Epidermal melanocyte (primary cell): ENCODE data around the gene BCAR3.
"Not testable (repeated sequence)": the region's sequence is repeated elsewhere in the genome, so short reads cannot be mapped to it uniquely, and the experiment has no call there.

ENCODE experiments used
- DNase-seq: peaks from one replicate; pipeline ENCODE4 v3.0.0; 2011; ENCODE audit warnings: low spot score; ENCODE audit not compliant: insufficient read length

BCAR3 gene

DNA sequence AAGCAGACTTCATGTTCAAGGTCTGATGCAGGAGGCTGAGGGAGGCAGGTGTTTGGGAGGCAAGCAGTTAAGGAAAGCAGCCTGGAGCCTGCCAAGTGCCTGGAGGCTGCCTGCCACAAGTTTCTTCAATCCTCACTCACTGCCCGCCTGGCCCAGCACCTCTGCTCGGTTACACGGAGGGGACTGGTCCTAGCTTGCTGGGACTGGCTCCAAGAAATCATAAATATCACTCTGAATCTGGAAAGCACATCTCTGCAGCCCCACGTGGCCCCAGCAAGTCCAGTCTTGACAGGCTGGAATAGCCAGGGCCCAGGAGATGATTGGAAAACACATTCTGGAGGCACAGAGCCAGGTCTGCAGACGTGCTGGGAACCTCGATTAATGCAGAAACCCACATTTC is 83.9 kb downstream of the BCAR3 start:
- peak; percentile 34 for DNase-seq

DNA sequence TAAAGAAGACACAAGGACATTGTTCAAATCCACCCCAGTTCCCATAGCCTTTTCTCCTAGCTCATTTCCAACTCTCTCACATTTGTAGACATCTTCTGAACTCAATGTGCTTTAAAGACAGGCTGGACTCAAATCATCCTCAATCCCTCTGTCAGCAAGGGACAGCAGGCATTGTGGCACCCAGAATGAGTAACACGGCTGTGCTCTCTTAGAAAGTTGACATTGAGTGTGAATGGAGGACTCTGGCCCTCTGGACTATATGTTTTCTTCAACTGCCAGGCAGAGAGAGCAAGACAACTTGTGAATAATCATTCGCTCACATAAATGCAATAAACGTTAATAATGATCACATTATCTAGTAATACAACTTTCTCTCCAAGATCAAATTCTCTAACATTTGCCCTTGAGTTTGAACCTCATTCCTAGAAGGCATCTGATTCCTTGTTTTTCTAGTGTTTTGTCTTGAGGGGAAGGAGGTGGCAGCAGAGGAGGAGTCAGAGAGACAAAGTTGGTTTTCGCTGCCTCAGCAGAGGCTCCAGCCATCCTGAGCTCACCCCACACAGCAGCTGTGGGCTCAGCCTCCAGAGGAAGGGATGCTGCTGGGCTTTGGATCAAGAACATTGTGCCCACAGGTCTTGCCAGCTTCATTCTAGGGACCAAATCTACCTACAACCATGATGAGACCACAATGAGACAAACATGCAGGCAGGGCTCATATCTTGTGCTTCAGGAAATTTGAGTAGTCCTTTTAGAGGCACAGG is 85.1 kb downstream of the BCAR3 start:
- no peak for DNase-seq

DNA sequence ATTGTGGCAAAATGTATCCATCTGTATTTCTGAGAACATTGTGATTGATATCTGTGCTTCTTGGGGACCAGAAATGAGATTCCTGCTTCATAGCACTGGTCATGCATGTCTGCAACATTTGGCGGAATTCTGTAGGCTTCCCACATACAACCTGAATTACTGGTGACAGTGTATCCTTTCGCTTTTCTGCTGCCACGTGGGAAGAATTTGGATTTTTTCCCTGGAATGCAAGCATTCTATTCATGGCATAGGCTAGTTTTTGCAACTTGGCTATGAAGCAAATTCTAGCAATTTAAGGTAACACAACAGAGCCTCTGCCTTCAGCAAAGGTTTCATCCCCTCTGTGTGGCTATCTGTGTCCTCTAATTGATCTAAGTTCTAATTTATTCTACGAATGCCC is 85.9 kb downstream of the BCAR3 start:
- no peak for DNase-seq

DNA sequence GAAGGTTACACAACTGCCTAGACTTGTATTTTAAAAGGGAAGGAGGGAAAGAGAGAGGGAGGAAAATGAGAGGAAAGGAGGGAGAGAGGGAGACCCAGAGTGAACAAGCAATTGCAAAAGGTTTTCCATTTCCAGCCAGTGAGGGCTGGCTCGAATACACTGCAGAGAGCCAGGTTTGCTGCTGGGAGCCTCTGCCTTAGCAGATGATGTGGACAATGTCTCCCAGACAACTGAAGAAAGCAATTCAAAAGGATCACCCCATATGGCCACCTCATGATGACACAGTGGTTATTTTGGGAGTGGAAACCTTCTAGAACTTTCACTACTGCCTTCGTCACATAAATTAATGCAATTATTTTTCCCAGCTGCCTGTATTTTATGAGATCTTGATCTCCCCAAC is 86.4 kb downstream of the BCAR3 start:
- DNase-seq, result no peak

DNA sequence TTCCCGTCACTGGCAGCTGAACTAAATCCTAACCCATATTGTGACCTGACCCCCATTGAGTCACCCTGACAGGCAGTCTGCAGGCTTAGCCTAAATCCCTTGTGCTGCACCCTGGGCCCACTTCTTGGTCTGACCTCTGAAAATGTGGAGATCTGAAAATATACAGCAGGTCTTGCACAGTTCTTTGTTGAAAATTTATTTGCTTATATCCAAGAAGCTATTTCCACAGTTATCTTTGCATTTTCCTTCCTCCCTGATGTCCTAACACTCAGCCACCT is 87.1 kb downstream of the BCAR3 start:
- no peak for DNase-seq

DNA sequence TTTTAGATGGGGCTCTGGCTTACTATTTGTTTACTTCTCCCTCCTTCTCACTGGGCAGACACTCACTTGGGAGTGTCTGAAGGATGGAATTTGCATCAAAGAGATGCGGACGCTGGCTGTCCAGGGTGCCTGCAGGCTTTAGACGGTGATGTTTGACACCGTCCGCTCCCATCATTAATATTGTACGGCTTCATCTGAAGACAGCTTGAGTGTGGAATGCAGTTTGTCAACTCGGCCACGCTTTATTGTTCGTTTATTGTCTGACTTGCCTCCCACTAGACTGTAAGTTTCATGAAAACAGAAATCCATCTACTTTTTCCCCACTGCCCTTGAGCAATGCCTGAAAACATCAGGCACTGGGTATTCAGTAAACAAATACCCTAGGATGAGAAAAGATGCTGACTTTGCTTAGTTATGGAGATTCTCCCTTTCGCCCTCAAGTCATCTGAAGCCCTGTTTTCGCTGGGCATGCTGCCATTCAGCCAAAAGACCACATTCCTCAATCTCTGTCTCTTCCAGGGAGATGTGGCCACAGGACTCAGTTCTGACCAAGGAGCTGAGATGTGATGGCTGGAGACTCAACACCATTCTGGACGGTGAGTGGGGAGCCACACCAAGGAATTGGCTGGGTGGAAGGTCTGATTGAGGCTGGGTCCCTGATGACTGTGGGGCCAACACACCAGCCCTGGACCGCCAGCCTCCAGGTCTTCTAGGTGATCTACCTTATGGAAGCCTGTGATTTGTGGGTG is 87.6 kb downstream of the BCAR3 start:
- DNase-seq, result no peak

DNA sequence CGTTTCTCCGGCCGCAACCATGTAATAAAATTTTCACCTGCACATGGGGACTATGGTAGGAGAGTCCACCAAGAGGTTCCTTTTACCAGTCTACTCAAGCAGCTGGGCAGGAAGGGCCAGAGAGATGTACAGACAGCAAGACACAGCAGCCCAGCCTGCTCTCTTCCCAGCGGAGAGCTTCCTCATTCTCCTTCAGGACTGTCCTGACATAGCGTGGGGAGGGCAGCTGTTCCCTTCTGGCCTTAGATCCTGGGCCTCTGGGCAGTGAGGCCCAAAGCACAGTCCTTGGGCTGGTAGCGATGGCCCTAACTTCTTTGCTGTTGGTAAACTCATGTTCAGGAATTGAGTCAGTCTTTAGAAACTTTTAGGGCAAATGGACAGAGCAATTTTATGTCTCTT is 89.1 kb downstream of the BCAR3 start:
- DNase-seq, result no peak

DNA sequence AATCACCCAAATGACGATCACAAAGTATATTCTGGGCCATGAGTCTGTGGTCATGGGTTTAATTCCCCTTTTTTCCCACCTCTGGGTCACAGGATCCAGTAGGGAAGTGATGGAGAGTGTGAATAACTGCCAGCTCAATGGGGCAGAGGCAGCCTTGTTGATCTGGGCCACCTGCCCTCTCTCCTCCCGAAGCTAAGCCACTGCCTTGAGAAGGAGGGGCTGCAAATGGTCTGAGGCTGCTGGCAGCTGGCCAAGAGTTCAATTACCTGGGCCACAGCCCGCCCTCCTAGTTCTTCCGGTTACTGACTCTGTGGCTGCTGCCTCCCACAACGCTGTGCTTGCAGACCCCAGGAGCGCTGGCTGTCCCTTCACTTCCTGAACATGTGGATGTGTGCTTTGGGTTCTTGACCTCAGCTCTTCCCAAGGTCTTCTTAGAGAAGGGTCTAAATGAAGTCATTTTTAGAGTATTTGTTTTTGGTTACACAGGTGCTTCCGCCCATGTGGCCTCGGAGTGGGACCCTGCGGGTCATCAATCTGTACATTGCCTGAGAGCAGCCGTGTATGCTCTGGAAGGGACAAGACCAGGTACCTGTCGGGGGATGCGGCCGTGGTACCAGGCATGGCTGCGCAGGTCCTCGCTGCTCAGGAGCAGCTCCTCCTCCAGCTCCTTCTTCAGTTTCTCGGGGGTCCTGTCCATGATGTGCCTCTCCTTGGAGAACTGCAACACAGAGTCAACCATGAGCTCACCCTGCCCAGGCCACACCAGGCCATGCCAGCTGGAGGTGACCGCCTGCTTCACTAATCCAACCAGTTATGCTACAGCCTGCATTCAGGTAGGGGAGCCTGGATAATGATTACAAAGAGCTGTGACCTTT is 89.7 kb downstream of the BCAR3 start:
- no peak for DNase-seq

DNA sequence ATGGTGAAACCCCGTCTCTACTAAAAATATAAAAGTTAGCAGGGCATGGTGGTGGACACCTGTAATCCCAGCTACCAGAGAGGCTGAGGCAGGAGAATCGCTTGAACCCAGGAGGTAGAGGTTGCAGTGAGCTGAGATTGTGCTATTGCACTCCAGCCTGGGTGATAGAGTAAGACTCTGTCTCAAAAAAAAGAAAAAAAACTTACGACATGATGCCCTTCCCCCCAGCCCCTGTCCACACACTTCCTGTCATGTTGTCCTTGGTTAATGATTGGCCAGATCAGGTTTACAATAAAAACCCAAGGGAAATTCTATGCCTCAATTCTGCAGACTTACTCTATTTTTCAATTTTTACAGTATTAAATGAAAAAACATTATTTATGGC is 90.4 kb downstream of the BCAR3 start:
- not testable (repeated sequence) for DNase-seq

DNA sequence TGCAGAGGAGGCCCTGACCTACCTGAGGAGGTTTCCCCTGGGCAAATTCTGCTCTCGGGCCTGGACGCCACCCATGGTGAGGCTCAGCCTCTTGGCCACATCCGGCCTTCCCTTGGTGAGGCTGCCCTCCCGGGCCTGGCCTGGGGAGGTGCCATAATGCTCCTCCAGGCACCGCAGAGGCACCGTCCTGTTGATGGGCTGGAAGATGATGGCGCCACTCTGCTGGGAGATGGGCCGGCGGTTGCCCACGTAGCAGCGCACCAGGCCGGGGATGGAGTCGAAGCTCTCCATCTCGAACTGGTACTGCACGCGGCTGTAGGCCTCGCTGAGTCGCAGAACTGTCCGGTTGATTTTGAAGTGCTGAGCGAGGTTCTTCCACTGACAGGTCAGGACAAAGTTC is 92.7 kb downstream of the BCAR3 start:
- no peak for DNase-seq

DNA sequence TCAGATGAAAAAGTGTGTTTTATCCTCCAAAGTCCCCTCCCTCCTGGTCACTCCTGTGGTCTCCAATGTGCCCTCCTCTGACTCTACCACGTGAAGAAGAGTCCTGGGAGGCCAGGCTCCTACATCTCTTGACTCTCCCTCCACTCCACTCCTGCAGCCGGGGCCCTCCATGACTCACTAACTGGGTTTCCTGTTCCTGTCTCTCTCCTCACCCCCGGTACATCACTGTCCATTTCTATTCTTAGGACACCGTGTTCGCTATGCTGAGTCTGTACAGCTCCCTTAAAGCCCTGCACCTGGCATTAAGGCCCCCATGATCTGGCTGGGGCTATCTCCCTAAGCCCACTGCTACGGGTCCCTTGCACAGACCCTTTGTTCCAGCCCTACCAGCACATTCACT is 93.4 kb downstream of the BCAR3 start:
- no peak for DNase-seq

DNA sequence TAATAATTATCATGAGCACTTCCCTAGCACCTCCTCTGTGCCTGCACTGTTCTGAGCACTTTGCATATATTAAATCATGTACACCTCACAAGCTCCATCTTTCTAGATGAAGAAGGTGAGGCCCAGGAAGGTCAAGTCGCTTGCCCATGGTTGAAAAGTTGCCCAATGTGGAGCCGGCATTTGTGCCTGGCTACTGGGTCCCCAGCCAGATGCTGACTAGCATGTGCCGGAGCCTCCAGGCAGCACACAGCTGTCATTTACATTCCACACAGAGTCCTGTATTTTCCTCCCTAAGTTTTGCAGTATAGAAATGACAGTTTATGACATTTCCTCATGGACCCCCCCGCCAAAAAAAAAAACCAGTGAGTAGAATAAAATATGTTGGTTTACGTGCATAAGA is 94.3 kb downstream of the BCAR3 start:
- DNase-seq, result no peak

DNA sequence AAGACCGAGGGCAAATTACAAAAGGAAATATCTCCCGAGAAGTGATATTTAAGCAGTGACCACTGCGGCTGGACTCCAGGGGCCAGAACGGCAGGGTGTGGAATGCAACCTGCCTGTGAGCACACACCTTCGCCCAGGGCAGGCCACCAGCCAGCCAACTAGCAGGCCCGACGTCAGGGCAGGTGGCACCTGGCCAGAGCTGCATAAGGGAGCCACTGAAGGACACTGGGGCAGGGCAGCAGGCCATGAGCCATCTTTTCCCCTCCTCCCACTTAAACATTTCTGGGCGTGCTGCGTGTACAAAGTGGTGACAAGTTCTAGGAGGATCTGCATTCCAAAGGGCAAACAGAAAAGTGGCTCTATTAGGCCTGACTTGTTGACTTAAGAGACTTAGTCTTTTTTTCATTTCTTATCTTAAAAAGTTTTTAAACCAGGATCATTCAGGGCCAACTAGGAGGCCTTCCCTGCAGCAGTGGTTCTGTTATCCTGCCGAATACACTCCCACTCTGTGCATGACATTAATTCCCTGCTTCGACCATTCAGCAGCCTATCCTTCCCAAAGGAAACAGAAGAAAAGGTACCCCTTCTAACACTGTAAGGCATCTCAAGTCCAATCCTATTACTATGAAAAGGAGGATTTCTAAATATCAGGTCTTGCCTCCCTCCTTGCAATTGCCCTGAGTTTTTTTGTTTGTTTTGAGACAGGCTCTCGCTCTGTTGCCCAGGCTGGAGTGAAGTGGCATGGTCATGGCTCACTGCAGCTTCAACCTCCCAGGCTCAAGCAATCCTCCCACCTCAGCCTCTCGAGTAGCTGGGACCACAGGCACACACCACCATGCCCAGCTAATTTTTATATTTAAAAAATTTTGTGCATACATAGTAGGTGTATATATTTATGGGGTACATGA is 96.3 kb downstream of the BCAR3 start:
- DNase-seq, result no peak

DNA sequence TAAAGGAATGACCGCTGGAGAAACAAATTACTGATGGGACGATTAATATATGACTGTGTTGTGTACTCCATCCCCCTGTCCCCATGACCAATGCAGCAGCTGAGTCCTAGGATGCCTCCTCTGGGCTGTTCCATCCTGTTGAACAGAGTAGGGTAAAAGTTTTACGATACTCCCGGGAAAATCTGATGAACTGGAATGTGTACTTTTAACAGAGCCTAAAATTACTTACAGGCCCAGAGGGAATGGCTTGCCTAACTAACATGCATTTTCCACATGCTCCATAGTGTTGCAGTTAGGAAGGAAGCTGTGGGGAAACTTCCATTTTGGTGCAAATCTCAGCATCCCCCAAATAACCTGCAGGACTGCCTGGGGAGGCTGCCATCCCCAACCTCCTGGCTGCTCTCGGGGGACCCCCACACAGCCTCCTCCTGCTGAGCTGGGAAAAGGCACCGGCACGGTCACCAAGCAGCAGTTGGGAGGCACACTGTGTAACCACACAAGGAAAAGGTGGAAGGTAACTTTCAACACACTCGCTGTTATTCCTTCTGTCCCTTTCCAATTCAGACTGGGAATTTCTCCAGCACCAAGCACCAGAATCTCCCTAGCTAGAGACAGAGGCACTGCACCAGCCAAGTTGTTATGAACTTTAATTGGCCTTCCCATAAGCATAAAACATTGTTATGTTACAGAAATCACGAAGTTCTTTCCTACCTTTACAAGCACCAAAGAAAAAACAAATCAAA is 97.2 kb downstream of the BCAR3 start:
- no peak for DNase-seq

DNA sequence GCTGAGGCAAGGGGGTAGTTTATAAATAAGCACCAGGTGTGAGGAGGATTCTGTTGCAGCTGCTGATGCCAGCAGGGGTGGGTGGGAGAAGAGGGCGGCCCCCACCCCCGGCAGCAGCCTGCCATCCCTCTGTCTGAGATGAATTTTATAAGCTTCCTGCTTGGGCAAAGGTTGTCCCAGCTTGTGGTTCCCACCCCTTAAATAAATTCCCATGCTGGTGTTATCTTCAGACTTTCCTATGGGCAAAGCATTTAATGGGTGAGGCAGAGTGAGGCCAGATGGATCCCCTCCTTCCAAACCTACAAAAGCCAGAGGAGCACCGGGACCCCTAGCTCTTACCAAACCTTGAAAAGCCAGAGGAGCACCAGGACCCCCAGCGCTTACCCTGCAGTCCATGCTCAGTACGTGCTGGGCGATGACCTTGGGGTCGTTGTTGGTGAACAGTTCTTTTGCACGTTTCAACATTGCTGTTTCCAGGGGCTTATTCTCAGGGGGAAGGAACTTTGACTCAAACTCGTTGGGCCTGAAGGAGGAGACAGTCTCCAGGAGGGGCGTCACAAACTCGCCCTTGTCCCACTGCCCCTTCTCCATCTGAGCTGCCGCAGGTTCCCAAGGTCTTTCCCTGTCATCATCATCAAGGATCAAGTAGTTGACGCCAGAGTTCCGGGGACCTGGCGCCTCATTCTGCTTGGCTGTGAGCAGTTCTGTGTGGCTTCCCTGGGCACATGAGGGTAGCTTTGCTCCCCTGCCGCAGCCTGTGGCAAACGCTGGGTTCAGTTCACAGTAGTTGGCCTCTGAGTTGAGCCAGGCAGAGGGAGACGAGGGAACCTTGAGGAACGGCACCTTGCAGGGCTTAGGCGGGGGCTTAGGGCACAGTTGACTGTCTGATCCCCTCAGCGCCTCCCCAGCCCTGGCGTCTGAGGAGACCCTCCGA is 99.5 kb downstream of the BCAR3 start:
- no peak for DNase-seq

DNA sequence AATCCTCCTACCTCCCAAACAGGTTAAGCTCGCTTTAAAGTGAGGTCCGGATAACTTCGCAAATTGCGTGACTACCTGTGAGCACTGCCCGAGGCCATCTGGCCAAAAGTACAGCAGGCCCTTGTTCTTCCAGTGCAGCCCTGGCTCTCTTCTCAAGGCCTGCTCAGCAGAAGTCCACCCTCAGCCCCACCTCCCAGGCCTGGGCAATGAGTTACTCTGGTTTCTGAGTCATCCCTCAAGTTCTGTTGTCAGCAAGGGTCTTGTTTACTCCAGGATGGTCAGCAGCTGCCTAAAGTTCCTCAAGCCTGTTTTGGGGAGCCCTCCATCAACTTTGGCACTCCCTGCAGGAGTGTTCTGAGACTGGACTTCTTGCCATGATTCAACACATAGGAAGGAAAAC is 101.7 kb downstream of the BCAR3 start:
- no peak for DNase-seq

DNA sequence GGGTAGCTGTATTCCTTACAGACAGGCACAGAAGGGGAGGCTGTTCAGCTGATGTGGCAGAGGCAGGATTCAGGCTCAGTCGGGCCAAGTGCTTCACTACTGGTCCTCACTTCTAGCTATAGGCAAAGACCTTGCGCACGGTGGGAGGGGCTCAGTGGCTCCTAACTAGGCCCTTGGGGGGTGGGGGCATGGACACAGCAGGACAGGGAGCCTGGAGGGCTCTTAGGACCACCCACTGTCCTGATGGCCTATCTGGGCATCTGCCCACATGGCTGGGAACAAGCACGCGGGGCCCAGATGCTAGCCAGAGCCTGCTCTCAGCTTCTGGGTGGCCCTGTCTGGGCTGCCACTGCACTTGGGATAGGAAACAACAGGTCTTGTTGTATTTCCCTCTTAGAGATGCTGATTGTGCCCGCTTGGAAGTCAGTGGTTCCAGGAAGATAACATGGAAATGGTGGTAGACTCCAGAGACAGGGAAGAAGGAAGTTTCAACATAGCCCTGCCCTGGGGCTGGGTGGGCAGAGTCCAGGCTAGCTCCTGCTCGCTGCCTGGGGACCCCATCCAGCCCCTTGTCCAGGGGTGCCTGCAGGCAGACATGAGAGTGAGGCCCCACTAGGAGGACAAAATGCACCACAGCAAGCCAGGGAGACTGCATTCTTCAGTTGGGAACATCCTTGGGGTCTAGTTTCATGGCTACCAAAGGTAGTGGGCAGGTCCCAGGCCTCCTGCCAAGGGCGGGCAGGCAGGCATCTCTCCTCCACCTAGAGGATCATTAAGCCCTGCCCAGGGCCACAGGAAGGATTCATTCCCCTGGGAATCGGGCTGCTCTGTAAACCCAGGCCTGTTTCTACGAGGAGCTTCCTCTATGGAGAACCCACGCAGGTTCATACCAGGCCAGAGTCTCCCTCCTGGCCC is 102.5 kb downstream of the BCAR3 start:
- DNase-seq, result no peak

DNA sequence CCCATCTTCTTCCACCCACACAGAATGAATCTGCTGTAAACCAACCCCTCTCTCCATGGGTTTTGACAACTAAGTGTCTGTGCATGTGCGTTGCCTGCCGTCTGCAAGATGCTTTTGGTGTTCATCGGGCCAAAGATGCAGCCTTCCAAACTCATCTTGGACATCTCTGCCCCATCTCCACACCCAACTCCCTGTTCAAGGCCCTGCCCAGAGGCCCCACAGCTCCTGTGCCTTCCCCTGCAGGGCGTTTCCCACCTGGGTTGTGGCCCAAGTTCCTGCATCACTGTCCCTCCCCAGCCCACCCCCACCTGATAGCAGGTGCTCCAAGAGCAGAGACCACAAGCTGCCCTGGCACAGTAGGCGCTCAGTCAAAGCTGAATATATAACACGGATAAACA is 103.2 kb downstream of the BCAR3 start:
- no peak for DNase-seq
